Measurements from ENCODE around the gene POU2F3. TPM values are rescaled to one million over a fixed set of nuclear protein-coding genes. Genes with fewer than 3 reads are reported as not detected.

POU2F3 gene
- total RNA-seq, 4 donors from 2014 or later = 0.27 to 0.46 TPM; not detected in 2

- H3K4me1 ChIP-seq = no peaks in the 10 kb centered on the region
- whole genome bisulfite sequencing, 2 donors (ENCODE audit: low coverage in 1 of 2) = 54 to 64% methylated on average over 3 of the region's 3 CpGs
- ATAC-seq = no peak
Measured at GRCh38 chr11:120290956-120291355, 51.0 kb downstream of the POU2F3 start.

GRCh38 chr11:120293038-120293800 lies 53.3 kb downstream of the POU2F3 start:
- Histone ChIP-seq H3K4me3 (no peak overlapping the region), H3K36me3 (no peaks in the 10 kb centered on the region), H3K9me3 (no peaks in the 10 kb centered on the region), H3K27me3 (peaks cover 64% of the 10 kb centered on the region), H3K4me1 (no peaks in the 10 kb centered on the region), H3K27ac (no peak overlapping the region)
- no peak for ATAC-seq
- TF ChIP-seq POLR2AphosphoS5 (IDR thresholded peaks at IDR 0.05) = no peak
- TF ChIP-seq POLR2A (IDR thresholded peaks at IDR 0.05) = no peak
- TF ChIP-seq, protein P1, sequence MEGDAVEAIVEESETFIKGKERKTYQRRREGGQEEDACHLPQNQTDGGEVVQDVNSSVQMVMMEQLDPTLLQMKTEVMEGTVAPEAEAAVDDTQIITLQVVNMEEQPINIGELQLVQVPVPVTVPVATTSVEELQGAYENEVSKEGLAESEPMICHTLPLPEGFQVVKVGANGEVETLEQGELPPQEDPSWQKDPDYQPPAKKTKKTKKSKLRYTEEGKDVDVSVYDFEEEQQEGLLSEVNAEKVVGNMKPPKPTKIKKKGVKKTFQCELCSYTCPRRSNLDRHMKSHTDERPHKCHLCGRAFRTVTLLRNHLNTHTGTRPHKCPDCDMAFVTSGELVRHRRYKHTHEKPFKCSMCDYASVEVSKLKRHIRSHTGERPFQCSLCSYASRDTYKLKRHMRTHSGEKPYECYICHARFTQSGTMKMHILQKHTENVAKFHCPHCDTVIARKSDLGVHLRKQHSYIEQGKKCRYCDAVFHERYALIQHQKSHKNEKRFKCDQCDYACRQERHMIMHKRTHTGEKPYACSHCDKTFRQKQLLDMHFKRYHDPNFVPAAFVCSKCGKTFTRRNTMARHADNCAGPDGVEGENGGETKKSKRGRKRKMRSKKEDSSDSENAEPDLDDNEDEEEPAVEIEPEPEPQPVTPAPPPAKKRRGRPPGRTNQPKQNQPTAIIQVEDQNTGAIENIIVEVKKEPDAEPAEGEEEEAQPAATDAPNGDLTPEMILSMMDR (IDR thresholded peaks at IDR 0.05) = no peak
- TF ChIP-seq EP300 (IDR thresholded peaks at IDR 0.05) = no peak
- WGBS, 2 donors (ENCODE audit: low coverage in 1 of 2) = 62 to 87% methylated on average over 3 to 5 of the region's 5 CpGs

More at GRCh38 chr11:120290956-120291355, 51.0 kb downstream of the POU2F3 start:
- Histone ChIP-seq H3K27me3 (peaks cover 47% of the 10 kb centered on the region), H3K9me3 (no peaks in the 10 kb centered on the region), H3K36me3 (no peaks in the 10 kb centered on the region), H3K27ac (no peak overlapping the region), H3K4me3 (no peak overlapping the region)
- TF ChIP-seq EP300 (IDR thresholded peaks at IDR 0.05) (no peak), POLR2A (IDR thresholded peaks at IDR 0.05) (no peak), POLR2AphosphoS5 (IDR thresholded peaks at IDR 0.05) (no peak)
- TF ChIP-seq, protein P1 (IDR thresholded peaks at IDR 0.05) = no peak

DNA sequence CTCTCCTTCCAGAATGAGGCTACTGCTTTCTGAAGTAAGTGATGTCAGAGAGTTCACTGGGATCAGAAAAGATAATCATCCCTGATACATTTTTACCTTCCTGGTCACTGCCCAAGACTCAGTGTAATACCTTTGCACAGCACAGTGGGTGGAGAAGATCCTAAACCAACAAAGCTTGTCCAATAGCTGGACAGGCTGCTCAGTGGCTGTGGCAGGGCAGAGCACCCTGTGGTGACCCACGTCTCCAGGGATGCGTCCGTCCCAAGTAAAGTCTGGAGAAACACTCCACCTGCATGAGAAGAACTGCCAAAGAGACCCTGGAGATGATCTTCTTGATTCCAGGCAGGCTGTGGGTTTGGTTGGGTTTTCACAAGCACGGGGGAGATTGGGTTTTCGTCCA lies 54.2 kb downstream of the POU2F3 start:
- Histone ChIP-seq H3K36me3 (no peaks in the 10 kb centered on the region), H3K4me3 (no peak overlapping the region), H3K27ac (no peak overlapping the region), H3K9me3 (no peaks in the 10 kb centered on the region), H3K4me1 (no peaks in the 10 kb centered on the region), H3K27me3 (peaks cover 71% of the 10 kb centered on the region)
- no peak for ATAC-seq
- WGBS, 2 donors (ENCODE audit: low coverage in 1 of 2) = 73 to 74% methylated on average over 3 to 5 of the region's 5 CpGs
- TF ChIP-seq POLR2AphosphoS5 (IDR thresholded peaks at IDR 0.05) (no peak), EP300 (IDR thresholded peaks at IDR 0.05) (no peak)
- TF ChIP-seq, protein P1 (IDR thresholded peaks at IDR 0.05) = no peak

- Histone ChIP-seq H3K27me3 (peaks cover 71% of the 10 kb centered on the region), H3K4me1 (peaks cover 0 to 6% (median 0%) of the 10 kb centered on the region in 3 donors), H3K9me3 (no peaks in the 10 kb centered on the region), H3K4me3 (no peak overlapping the region), H3K27ac (no peak overlapping the region), H3K36me3 (no peaks in the 10 kb centered on the region)
- 76 to 77% methylated on average over 2 to 4 of the region's 4 CpGs for WGBS, 2 donors (ENCODE audit: low coverage in 1 of 2)
- ATAC-seq = no peak
- no peak for TF ChIP-seq POLR2A (IDR thresholded peaks at IDR 0.05)
- TF ChIP-seq, protein P1 (IDR thresholded peaks at IDR 0.05) = no peak
- TF ChIP-seq EP300 (IDR thresholded peaks at IDR 0.05) = no peak
- no peak for TF ChIP-seq POLR2AphosphoS5 (IDR thresholded peaks at IDR 0.05)
Measured at GRCh38 chr11:120295099-120295498, 55.2 kb downstream of the POU2F3 start.

DNA sequence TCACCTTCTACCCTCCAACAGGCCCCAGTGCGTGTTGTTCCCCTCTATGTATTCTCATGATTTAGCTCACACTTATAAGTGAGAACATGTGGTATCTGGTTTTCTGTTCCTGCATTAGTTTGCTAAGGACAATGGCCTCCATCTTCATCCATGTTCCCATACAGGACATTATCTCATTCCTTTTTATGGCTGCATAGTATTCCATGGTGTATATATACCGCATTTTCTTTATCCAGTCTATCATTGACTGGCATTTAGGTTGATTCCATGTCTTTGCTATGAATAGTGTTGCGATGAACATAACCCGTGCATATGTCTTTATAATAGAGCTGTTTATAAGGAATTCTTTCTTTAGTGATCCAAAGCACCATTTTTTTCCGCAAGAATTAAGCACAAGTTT lies 56.6 kb downstream of the POU2F3 start:
- H3K36me3 ChIP-seq = no peaks in the 10 kb centered on the region
- WGBS, 2 donors (ENCODE audit: low coverage in 1 of 2) = 82 to 98% methylated on average over 4 to 5 of the region's 5 CpGs
- no peaks in the 10 kb centered on the region for H3K9me3 ChIP-seq
- no peak overlapping the region for H3K4me3 ChIP-seq
- H3K27ac ChIP-seq = no peak overlapping the region
- H3K27me3 ChIP-seq = peaks cover 65% of the 10 kb centered on the region
- peaks cover 0 to 9% (median 0%) of the 10 kb centered on the region in 3 donors for H3K4me1 ChIP-seq
- TF ChIP-seq POLR2AphosphoS5 (IDR thresholded peaks at IDR 0.05) (no peak), EP300 (IDR thresholded peaks at IDR 0.05) (no peak), POLR2A (IDR thresholded peaks at IDR 0.05) (no peak)
- TF ChIP-seq, protein P1 (IDR thresholded peaks at IDR 0.05) = no peak
- ATAC-seq = no peak
